Measurements from ENCODE around the gene ZNF428.
"Not testable (repeated sequence)": the region's sequence is repeated elsewhere in the genome, so short reads cannot be mapped to it uniquely, and the experiment has no call there.

Gene ZNF428

DNA sequence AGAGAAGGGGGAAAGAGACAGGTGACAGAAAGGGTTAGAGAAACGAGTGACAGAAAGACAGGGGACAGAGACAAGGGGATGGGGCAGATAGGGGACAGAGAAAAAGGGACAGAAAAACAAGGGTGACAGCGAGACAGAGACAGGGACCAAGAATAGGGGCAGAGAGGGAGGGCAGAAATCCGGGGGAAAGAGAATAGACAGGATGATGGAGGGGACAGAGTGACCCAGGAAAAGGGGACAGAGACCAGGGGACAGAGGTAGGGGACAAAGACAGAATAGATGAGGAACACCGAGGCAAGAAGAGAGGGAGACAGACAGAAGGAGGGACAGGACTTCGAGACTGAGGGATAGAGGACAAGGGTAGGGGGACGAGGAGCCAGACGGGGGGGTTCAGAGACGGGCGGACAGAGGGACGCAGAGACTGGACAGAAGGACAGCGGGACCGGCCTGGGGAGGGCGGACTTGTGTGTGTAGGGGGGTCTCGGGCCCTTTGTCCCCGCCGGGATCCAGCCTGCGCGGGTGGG lies 19.6 kb upstream of the ZNF428 start:
- H3K27me3 ChIP-seq (replicated peaks; ENCODE audit: control insufficient read depth, insufficient read depth, low read length), result peaks cover 8% of the 10 kb centered on the region
- TF ChIP-seq CTCF (IDR thresholded peaks at IDR 0.05; ENCODE audit: insufficient read depth, low read length, poor library complexity, severe bottlenecking), result no peak
- no peak for DNase-seq (ENCODE audit: extremely low read depth, insufficient read length)
- no peaks in the 10 kb centered on the region for H3K36me3 ChIP-seq (ENCODE audit: control insufficient read depth, insufficient read depth, low read length)
- H3K4me3 ChIP-seq (replicated peaks; ENCODE audit: low read depth, low read length), result no peak overlapping the region

DNA sequence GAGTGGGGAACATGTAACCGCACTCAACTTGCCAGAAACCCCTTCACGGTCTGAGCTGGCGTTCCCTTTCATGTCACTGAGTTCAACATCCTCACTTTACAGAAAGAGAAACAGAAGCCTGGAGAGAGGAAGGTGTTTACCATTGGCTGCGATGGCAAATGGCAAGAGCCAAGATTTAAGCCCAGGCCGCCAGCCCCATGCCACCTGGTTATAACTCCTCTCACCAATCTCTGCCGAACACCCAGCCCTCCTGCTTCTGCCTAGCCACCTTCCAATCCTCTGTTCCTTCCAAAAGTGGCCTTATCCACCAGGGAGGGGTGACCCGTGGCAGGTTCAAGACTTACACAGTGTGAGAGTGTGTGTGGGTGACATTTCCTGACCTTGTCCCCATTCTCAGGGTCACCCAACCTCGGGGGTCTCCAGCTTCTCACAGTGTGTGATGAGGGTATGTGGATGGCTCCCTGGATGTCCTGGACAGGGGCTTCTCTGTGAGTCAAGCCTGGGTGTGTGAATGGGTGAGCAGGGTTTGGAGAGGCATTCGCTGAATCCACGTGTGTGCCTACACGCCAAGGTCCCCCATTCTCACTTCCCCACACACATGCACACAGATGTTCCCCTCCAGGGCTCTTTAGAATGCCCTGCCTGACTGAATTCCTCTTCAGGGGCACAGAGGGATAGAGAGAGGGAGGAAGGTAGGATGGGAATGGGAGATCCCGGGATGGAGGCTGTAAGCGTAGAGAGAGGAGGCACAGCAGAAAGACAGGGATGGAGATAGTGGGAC lies 19.0 kb upstream of the ZNF428 start:
- Histone ChIP-seq H3K4me3 (replicated peaks; ENCODE audit: low read depth, low read length) (no peak overlapping the region), H3K36me3 (ENCODE audit: control insufficient read depth, insufficient read depth, low read length) (no peaks in the 10 kb centered on the region), H3K27me3 (replicated peaks; ENCODE audit: control insufficient read depth, insufficient read depth, low read length) (peaks cover 8% of the 10 kb centered on the region)
- DNase-seq (ENCODE audit: extremely low read depth, insufficient read length), result no peak
- no peak for TF ChIP-seq CTCF (IDR thresholded peaks at IDR 0.05; ENCODE audit: insufficient read depth, low read length, poor library complexity, severe bottlenecking)

- Histone ChIP-seq H3K27me3 (replicated peaks; ENCODE audit: control insufficient read depth, insufficient read depth, low read length) (peaks cover 8% of the 10 kb centered on the region), H3K36me3 (ENCODE audit: control insufficient read depth, insufficient read depth, low read length) (no peaks in the 10 kb centered on the region), H3K4me3 (replicated peaks; ENCODE audit: low read depth, low read length) (no peak overlapping the region)
- TF ChIP-seq CTCF (IDR thresholded peaks at IDR 0.05; ENCODE audit: insufficient read depth, low read length, poor library complexity, severe bottlenecking), result no peak
- no peak for DNase-seq (ENCODE audit: extremely low read depth, insufficient read length)
These were observed 16.8 kb upstream of the ZNF428 start for GRCh38 chr19:43636121-43636683.

GRCh38 chr19:43635561-43635940 lies 16.1 kb upstream of the ZNF428 start:
- H3K27me3 ChIP-seq (replicated peaks; ENCODE audit: control insufficient read depth, insufficient read depth, low read length); H3K36me3 ChIP-seq (ENCODE audit: control insufficient read depth, insufficient read depth, low read length); DNase-seq (ENCODE audit: extremely low read depth, insufficient read length); H3K4me3 ChIP-seq (replicated peaks; ENCODE audit: low read depth, low read length): not testable (repeated sequence)

DNA sequence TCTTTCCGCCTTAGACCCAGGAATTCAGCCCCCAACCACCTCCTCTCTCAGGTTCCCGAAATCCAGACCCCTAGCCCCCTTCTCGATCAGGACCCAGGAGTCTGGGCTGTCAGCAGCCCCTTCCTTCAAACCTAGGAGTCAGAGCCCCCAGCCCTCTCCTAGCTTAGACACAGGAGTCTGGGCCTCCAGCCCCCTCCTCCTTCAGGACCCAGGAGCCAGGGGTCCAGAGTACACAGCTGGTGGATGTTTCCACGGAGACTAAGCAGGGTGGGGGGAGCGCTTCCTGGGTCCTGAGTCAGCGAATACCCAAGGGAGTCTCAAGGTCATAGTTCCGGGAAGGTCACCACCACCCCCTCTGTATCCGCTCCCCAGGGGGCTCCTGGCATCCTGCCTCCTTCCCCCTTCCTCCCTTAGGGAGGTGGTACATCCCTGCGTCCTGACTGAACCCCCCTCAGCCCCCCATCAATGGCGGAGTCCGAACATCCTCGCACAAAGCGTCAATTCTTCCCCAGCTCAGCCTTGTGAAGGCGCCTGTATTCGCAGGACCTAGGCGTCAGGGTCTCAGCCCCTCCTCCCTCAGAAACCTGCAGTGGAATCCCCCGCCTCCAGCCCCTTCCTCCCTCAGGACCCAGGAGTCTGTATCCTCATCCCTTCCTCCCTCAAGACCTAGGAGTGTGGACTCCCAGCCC lies 15.6 kb upstream of the ZNF428 start:
- Histone ChIP-seq H3K36me3 (ENCODE audit: control insufficient read depth, insufficient read depth, low read length) (no peaks in the 10 kb centered on the region), H3K4me3 (replicated peaks; ENCODE audit: low read depth, low read length) (no peak overlapping the region), H3K27me3 (replicated peaks; ENCODE audit: control insufficient read depth, insufficient read depth, low read length) (peaks cover 8% of the 10 kb centered on the region)
- no peak for DNase-seq (ENCODE audit: extremely low read depth, insufficient read length)
- TF ChIP-seq CTCF (IDR thresholded peaks at IDR 0.05; ENCODE audit: insufficient read depth, low read length, poor library complexity, severe bottlenecking), result no peak

- peaks cover 8% of the 10 kb centered on the region for H3K27me3 ChIP-seq (replicated peaks; ENCODE audit: control insufficient read depth, insufficient read depth, low read length)
- H3K36me3 ChIP-seq (ENCODE audit: control insufficient read depth, insufficient read depth, low read length), result no peaks in the 10 kb centered on the region
- no peak overlapping the region for H3K4me3 ChIP-seq (replicated peaks; ENCODE audit: low read depth, low read length)
- no peak for DNase-seq (ENCODE audit: extremely low read depth, insufficient read length)
- no peak for TF ChIP-seq CTCF (IDR thresholded peaks at IDR 0.05; ENCODE audit: insufficient read depth, low read length, poor library complexity, severe bottlenecking)
These were observed 15.1 kb upstream of the ZNF428 start for GRCh38 chr19:43634506-43634871.
